ENCODE results near the gene NFE2L1.

DNA sequence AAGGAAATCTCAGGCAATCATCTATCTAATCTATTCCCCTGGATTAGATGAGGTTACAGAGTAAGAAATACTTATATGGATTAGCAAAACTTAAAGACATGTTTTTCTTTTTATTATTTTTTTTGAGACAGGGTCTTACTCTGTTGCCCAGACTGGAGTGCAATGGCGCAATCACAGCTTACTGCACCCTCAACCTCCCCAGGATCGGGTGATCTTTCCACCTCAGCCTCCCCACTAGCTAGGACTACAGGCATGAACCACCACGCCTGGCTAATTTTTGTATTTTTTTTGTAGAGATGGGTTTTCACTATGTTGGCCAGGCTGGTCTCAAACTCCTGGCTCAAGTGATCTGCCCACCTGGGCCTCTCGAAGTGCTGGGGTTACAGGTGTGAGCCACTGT, 3.3 kb upstream of the NFE2L1 start:
- TF ChIP-seq, protein P1, sequence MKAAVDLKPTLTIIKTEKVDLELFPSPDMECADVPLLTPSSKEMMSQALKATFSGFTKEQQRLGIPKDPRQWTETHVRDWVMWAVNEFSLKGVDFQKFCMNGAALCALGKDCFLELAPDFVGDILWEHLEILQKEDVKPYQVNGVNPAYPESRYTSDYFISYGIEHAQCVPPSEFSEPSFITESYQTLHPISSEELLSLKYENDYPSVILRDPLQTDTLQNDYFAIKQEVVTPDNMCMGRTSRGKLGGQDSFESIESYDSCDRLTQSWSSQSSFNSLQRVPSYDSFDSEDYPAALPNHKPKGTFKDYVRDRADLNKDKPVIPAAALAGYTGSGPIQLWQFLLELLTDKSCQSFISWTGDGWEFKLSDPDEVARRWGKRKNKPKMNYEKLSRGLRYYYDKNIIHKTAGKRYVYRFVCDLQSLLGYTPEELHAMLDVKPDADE (conservative IDR thresholded peaks at IDR 0.05; ENCODE audit: control insufficient read depth, low read depth, low read length): no peak
- TF ChIP-seq, protein P2, sequence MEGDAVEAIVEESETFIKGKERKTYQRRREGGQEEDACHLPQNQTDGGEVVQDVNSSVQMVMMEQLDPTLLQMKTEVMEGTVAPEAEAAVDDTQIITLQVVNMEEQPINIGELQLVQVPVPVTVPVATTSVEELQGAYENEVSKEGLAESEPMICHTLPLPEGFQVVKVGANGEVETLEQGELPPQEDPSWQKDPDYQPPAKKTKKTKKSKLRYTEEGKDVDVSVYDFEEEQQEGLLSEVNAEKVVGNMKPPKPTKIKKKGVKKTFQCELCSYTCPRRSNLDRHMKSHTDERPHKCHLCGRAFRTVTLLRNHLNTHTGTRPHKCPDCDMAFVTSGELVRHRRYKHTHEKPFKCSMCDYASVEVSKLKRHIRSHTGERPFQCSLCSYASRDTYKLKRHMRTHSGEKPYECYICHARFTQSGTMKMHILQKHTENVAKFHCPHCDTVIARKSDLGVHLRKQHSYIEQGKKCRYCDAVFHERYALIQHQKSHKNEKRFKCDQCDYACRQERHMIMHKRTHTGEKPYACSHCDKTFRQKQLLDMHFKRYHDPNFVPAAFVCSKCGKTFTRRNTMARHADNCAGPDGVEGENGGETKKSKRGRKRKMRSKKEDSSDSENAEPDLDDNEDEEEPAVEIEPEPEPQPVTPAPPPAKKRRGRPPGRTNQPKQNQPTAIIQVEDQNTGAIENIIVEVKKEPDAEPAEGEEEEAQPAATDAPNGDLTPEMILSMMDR (IDR thresholded peaks at IDR 0.05 in 2 of 3, conservative IDR thresholded peaks at IDR 0.05 in 1 of 3; ENCODE audit: insufficient read depth in 2 of 3, low read depth in 1 of 3, low read length in 3 of 3): no peak
- TF ChIP-seq, protein P3, sequence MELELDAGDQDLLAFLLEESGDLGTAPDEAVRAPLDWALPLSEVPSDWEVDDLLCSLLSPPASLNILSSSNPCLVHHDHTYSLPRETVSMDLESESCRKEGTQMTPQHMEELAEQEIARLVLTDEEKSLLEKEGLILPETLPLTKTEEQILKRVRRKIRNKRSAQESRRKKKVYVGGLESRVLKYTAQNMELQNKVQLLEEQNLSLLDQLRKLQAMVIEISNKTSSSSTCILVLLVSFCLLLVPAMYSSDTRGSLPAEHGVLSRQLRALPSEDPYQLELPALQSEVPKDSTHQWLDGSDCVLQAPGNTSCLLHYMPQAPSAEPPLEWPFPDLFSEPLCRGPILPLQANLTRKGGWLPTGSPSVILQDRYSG (tag; conservative IDR thresholded peaks at IDR 0.05; ENCODE audit: low read depth): no peak
- TF ChIP-seq ZNF76 (CRISPR knock-in tag; IDR thresholded peaks at IDR 0.05; ENCODE audit: borderline replicate concordance) (no peak), BCOR (IDR thresholded peaks at IDR 0.05) (no peak), ELF1 (tag; IDR thresholded peaks at IDR 0.05) (no peak), ADNP (tag; IDR thresholded peaks at IDR 0.05) (no peak), EZH2 (IDR thresholded peaks at IDR 0.05; ENCODE audit: borderline replicate concordance, low read depth, low read length) (no peak), ZFP36 (IDR thresholded peaks at IDR 0.05; ENCODE audit: low read depth, low read length, partially characterized antibody) (no peak), GABPB1 (CRISPR knock-in tag; IDR thresholded peaks at IDR 0.05) (no peak), FOXK1 (CRISPR knock-in tag; IDR thresholded peaks at IDR 0.05; ENCODE audit: borderline replicate concordance) (no peak)
- TF ChIP-seq, protein P4, sequence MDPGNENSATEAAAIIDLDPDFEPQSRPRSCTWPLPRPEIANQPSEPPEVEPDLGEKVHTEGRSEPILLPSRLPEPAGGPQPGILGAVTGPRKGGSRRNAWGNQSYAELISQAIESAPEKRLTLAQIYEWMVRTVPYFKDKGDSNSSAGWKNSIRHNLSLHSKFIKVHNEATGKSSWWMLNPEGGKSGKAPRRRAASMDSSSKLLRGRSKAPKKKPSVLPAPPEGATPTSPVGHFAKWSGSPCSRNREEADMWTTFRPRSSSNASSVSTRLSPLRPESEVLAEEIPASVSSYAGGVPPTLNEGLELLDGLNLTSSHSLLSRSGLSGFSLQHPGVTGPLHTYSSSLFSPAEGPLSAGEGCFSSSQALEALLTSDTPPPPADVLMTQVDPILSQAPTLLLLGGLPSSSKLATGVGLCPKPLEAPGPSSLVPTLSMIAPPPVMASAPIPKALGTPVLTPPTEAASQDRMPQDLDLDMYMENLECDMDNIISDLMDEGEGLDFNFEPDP (CRISPR knock-in tag; IDR thresholded peaks at IDR 0.05): no peak
- TF ChIP-seq, protein P5, sequence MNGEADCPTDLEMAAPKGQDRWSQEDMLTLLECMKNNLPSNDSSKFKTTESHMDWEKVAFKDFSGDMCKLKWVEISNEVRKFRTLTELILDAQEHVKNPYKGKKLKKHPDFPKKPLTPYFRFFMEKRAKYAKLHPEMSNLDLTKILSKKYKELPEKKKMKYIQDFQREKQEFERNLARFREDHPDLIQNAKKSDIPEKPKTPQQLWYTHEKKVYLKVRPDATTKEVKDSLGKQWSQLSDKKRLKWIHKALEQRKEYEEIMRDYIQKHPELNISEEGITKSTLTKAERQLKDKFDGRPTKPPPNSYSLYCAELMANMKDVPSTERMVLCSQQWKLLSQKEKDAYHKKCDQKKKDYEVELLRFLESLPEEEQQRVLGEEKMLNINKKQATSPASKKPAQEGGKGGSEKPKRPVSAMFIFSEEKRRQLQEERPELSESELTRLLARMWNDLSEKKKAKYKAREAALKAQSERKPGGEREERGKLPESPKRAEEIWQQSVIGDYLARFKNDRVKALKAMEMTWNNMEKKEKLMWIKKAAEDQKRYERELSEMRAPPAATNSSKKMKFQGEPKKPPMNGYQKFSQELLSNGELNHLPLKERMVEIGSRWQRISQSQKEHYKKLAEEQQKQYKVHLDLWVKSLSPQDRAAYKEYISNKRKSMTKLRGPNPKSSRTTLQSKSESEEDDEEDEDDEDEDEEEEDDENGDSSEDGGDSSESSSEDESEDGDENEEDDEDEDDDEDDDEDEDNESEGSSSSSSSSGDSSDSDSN (IDR thresholded peaks at IDR 0.05; ENCODE audit: borderline replicate concordance in 1 of 2, low read depth in 2 of 2, low read length in 2 of 2): no peak
- TF ChIP-seq, protein P6, sequence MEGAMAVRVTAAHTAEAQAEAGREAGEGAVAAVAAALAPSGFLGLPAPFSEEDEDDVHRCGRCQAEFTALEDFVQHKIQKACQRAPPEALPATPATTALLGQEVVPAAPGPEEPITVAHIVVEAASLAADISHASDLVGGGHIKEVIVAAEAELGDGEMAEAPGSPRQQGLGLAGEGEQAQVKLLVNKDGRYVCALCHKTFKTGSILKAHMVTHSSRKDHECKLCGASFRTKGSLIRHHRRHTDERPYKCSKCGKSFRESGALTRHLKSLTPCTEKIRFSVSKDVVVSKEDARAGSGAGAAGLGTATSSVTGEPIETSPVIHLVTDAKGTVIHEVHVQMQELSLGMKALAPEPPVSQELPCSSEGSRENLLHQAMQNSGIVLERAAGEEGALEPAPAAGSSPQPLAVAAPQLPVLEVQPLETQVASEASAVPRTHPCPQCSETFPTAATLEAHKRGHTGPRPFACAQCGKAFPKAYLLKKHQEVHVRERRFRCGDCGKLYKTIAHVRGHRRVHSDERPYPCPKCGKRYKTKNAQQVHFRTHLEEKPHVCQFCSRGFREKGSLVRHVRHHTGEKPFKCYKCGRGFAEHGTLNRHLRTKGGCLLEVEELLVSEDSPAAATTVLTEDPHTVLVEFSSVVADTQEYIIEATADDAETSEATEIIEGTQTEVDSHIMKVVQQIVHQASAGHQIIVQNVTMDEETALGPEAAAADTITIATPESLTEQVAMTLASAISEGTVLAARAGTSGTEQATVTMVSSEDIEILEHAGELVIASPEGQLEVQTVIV (CRISPR knock-in tag; IDR thresholded peaks at IDR 0.05; ENCODE audit: borderline replicate concordance): no peak
